GM18861 (cell line): Measurements from ENCODE around the gene CDC42EP4.

ENCODE experiments used
- ATAC-seq: cut with Tn5 transposase; IDR thresholded peaks from one replicate; pipeline ENCODE4 v1.9.1; 2021; ENCODE audit not compliant: unreplicated experiment

The CDC42EP4 gene, protein sequence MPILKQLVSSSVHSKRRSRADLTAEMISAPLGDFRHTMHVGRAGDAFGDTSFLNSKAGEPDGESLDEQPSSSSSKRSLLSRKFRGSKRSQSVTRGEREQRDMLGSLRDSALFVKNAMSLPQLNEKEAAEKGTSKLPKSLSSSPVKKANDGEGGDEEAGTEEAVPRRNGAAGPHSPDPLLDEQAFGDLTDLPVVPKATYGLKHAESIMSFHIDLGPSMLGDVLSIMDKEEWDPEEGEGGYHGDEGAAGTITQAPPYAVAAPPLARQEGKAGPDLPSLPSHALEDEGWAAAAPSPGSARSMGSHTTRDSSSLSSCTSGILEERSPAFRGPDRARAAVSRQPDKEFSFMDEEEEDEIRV

DNA sequence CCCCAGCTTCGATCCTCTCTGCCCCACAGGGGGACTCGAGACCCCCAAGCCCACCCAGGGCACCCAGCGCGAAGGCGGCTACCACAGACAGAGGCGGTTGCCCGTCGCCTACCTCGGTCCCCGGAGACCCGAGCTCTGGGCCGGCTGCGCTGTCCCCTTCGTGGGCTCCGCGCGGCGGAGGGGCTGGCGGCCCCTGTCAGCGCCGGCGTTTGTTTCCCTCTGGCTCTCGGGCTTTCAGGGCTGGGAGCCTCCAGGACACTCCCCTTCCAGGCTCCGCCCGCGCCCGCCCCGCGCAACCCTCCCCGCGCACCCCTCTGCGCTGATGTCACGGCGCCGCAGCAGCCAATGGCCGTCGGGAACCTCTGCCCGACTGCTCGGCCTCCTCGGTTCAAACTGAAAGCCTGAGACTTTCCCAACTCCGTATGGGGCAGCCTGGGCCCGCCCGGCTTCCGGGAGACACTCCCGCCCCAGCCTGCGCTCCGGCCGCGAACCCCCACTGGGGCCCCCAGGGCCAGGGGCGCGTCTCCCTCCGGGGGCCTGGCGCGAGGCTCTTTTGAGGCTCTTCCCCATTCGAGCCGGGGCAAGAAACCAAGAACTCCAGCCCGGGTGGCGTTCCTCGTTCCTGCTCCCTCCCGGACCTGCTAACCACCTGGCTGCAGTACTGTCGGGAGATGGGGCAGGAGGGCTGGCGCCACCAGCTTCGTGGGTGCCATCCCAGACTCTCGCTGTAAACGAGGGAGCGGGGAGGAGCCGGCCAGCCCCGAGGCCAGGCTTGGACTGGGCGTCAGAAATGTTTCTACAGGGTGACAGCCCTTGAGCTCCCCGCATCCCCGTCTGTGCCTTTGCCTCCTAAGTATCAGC lies at the start of gene CDC42EP4:
CDC42EP4 (minus strand) TSS at position 221 of the 861 bp plus-strand sequence. CDS start 25,501 bp downstream, outside the sequence.
- peak; percentile 64 for ATAC-seq

DNA sequence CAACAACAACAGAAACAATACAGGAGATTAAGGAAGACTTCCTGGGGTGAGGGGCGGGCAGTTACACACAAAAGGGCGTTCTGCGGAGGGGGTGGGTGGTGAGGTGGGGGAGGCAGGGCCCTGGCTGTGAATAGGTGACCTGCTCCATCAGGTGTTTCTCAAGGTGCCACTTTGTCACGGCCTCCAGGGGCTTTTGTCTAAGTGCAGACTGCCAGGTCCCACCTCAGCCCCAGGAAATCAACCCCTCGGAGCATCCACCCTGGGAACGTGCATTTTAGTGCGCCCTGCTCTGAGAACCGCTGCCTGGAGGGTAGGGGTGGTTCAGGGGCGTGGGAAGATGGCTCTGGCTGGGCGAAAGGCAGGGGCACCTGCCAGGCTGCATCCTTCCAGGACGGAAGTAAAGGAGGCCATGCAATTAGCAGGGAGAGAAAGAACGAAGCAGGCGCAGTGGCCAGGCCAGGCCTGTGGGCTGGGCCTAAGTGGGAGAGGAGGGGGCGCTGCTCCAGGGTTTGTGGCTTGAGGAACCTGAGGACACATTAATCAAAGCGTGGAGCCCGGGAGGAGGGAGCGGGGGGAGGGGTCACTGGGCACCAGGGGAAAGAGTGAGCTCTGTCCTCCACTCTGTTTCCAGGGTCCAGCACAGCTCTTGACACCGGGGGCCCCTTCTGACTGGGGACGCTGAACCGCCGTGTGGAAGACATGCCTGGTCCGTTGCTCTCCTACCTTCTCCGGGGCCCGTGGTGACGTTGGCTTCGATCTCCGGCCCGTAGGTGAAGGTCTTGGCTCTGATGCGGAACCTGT lies 49.4 kb upstream of the CDC42EP4 start:
- no peak for ATAC-seq

DNA sequence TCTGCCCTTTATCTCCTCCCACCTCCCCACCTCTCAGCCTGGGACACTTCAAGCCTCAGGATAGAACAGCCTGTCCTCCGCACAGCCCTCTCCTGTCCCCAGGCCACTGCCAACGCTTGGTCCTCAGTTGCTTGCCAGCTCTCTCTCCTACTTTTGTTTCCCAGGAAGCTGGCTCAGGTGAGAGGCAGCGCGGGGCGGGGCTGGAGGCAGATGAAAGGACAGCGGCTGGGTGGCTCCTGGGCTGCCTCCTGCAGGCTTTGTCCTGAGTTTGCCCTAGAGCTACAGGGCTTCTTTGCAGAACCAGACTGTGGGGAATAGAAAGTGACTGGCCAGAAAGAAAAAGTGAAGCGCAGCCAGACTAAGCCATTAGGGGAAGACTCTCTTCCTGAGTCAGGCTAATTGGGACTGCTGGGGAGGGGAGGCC lies 48.2 kb upstream of the CDC42EP4 start:
- no peak for ATAC-seq

DNA sequence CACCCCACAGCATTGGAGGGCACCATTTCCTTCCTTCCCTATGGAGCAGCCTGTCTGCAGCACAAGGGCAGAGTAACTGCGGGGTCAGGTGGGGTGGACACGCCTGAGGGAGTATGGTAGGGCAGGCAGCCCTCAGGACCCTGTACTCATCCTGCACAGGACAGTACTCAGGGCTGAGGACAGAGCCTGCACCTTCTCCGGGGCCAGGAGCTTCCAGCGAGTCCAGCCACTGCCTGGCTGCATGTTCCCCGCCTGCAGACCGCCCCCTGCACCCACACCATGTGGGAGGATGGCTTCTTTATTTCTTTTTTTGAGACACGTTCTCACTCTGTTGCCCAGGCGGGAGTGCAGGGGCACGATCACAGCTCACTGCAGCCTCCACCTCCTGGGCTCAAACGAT lies 47.6 kb upstream of the CDC42EP4 start:
- no peak for ATAC-seq

DNA sequence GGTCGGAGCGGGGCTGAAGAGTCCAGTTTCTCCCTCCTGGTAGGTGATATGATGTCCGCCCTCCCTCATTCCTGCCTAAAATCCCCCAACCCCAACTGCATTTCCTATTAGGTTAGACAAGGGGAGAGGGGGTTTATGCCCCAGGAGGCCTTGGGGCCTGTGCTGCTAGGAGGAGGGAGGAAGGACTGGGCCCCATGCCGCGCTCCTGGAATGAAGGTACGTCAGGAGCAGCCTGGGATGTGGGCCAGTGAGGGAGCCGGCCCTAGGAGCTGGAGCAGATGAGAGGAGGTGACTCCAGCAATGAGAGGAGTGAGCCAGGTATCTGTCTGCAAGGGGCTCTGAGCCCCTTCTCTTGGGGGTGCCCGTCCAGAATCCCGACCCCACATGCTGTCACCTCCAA lies 46.9 kb upstream of the CDC42EP4 start:
- ATAC-seq: no peak

DNA sequence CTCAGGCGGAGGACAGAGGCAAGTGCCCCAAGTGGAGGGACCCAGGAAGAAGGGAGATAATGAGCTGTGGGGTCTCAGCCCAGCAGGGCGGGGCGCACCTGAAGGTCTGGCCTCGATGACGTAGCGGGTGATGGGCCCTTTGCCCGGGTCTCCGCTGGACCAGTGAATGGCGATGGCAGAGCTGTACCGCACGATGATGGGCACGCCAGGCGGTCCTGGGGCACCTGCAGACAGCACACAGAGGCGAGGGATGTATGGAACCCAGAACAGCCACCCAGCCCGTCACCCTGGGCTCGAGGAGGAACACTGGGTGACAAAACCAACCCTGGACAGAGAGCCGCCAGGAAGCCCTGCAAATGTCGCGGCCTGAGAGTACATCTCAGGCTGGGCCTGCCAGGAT lies 46.2 kb upstream of the CDC42EP4 start:
- no peak for ATAC-seq

DNA sequence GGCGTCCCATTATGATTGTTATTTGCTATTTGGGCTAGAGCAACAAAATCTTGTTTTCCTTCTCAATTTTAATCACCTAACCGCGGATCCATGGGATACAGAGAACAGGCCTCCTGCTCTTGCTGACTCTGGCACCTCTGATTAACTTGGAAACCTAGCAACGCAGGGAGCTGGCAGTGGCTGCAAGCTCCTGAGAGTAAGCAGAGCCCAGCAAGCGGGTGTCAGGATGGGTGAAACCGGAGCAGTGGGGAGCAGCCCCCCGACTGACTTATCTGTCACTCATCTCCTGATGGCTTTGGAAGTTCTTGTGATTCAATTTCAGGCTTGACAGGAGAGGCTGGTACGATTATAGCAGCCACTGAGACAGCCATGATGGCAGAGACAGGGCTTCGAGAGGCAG lies 45.5 kb upstream of the CDC42EP4 start:
- no peak for ATAC-seq

DNA sequence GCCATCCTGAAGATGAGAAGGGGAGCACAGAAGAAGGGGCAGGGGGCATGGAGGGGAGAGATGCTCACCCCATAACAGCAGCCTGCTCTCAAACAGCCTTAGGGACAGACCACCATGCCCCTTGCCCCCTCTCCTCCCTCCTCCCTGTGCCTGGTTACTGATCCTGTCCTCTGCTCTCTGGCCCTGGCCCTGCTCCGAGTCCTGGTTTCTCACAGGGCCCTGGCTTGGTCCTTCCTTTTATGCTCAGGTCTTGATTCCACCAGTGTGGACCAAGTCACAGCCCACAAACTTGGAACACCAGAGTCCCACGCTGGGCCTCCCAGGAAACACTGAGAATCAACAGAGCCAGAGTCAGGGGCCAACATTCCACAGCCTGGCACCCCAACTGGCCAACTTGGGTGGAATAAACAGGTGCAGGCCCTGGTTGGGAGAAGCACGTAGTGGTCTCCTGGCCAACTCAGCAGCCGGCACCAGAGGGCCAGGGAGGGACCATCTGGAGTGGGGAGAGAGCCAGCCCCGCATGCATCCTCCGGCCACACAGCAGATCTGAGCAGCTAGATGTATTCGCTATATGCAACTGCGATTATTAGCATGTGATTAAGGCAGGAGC lies 44.9 kb upstream of the CDC42EP4 start:
- no peak for ATAC-seq

DNA sequence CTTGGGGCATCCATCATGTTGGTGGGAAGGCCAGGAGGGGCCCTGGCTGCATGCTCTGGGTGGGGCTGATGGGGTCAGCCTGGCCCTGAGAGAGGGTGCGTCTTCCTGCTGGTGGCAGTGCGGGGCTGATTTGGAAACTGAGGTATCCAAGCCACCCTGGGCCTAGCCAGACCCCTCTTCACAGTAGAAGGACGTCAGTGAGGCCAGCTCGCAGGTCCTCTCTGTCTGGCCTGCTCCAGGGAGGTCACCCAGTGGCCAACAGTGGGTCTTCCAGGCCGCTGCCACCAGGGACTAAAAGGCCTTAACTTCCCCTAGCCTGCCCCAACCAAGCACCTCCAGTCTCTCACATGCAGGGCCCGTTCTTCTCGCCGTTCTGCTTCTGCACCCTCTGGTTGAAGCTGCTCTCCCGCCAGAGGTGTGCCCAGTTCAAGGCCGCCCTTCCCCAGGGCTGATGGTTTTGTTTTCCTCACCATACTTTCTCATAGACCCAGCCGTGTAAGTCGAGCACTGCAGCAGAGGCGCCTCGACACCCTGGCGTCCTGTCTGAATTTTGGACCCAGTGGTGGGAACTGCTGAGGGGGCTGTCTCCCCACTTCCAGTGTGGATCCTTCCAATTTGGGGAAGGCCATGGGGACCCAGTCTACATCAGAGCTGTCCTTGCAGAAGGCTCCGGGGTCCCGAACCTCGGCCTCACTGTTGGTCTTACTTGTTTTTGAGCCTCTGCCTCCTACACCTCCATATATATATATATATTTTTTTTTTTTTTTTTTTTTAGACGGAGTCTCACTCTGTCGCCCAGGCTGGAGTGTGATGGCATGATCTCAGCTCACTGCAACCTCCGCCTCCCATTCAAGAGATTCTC lies 42.9 kb upstream of the CDC42EP4 start:
- ATAC-seq: no peak

DNA sequence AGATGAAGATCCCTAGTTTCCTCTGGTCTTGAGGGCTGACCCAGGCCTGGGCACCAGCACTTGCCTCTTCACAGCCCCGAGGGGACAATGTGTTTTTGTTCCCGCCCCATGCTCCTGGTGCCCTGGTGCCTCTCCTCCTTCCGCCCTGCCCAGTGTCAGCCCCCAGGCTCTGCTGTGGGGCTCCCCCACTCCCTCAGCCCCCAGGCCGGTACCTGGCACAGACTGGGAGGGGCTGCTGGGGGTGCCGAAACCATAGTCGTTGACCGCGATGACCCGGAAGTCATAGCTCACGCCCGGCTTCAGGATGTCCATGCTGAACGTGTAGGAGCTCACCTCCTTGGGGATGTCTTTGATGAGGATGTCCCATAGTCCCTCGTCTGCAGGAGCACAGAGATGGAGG lies 40.5 kb upstream of the CDC42EP4 start:
- no peak for ATAC-seq

DNA sequence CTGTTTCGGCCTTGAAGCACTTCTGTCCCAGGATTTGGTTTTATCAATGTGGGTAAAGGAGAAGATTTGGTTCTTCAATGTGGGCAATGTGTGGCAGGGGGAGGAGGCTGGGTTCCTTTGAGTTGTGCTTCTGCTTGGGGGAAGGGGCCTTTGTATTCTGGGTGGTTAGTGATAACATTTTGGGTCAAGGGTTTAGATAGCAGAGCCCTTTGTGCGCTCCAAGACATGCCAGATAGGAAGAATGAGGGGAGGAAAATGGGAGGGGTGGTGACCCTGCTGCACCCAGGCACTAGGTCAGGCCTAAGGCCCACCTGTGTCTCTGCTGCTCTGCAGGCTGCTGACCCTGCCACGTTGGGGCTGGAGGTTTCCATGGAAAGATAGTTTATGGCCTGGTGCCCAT lies 40.0 kb upstream of the CDC42EP4 start:
- ATAC-seq: no peak

DNA sequence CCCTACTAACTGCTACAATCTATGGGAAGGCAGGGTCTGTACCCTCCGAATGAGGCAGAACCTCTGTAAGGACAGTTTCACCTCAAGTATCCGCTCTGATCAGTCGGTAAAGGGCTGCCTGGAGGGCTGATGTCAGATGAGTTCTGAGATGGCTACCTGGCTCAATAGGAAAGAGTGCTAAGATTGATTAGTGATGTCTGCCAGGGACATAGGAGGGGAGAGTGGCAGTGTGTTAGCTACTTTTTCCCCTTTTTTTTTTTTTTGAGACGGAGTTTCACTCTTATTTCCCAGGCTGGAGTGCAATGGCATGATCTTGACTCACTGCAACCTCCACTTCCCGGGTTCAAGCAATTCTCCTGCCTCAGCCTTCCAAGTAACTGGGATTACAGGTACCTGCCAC lies 39.1 kb upstream of the CDC42EP4 start:
- ATAC-seq: no peak

DNA sequence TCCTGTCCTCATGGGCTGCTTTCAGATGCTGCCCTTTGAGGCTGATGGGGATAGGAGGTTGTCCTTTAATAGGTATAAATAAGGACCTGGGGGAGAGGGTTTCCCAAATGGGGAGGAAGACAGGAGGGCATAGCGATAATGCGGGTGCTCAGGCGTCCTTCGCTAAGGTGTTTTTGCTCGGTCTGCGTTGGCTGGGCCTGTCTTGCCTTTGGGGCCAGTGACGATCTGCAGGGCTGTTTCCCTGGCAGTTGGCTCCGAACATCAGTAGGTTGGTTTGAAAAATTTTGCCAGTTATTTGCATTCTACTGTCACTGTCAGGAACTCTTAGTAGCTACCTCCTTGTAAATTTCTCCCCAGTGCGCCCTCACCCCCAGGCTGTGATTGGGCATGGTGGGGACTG lies 37.8 kb upstream of the CDC42EP4 start:
- ATAC-seq: no peak

DNA sequence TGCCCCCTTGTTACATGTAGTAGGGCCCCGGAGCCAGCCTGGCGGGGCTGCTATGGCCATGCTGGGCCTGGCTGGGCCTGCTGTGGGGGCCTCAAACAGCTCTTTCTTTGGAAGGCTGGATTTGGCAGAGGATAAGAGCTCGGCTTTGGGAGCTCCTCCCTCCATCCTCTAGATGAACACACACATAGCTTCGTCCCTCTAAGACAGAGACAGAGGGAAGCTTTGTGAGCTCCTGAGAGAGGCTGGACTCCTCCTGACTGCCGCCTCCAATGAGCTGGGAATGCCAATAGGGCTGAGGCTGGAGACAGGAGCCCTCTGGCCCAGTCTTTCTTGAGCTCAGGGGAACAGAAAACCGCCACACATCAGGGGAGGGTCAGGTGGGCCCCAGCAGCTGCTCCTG lies 37.3 kb upstream of the CDC42EP4 start:
- ATAC-seq: no peak

DNA sequence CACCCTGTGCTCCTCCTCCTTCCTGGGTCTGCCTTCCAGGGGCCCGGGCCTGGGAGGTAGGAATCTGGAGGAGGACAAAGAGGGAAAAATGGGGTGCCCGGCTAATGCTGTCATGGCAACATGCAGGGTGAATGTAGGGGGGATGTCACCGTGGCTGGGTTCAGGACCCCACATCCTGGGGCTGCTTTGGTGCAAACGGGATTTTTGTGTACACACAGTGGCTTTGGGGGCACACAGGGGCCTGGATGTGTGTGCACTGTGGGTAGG lies 37.0 kb upstream of the CDC42EP4 start:
- no peak for ATAC-seq

DNA sequence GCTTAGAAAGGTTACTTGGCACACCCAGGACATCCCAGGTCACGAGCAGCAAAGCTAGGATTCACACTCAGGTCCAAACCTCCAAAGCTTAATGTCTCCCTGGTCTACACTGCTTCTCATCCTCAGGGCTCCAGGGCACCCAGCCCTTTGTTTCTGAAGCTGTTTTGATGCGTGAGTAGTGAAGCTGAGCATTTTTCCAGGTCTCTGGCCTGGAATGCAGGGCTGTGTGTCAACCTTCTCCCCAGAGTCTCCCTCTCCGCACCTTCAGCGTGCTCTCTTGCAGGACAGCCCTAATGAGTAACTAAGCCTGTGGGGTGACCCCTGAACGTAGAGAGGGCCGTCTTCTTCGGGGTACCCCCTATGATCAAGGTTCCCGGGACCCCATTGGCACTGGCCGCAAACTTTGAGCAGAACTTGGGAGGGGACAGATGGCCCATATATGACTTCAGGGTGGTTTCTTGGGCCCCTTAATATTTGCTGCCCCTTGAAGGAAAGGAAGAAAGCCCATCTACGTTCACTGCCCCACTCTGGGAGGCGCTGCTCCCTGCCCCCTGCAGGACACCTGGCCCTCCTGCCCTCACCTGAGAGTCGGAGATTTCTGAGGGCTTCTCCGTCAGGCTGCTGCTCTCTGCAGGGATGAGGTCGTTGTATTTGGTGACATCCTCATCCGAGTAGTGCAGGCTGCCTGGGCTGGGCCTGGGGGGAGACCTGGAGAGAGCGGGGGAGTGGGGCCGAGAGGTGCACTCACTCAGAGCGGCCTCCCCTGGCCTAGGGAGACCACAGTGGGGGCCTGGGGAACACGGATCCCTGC lies 36.4 kb upstream of the CDC42EP4 start:
- ATAC-seq: no peak

DNA sequence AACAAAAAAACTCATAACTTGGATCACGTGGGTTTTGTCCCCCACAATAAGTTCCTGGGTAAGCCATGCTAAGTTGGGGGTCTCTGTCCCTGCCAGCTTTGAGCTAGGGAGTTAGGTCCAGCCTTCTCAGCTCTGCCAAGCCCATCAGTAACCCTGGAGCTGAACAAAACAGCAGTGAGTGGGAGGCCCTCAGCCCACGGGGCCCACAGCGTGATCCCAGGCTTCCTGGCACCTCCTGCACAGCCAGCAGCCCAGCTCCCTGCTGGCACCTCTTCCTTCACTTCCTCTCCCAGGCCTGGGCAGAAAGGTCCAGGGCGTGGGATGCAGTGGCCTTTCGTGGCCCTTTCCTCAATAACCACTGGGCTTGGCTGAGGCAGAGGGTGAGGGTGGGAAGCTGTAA lies 35.5 kb upstream of the CDC42EP4 start:
- ATAC-seq: no peak

DNA sequence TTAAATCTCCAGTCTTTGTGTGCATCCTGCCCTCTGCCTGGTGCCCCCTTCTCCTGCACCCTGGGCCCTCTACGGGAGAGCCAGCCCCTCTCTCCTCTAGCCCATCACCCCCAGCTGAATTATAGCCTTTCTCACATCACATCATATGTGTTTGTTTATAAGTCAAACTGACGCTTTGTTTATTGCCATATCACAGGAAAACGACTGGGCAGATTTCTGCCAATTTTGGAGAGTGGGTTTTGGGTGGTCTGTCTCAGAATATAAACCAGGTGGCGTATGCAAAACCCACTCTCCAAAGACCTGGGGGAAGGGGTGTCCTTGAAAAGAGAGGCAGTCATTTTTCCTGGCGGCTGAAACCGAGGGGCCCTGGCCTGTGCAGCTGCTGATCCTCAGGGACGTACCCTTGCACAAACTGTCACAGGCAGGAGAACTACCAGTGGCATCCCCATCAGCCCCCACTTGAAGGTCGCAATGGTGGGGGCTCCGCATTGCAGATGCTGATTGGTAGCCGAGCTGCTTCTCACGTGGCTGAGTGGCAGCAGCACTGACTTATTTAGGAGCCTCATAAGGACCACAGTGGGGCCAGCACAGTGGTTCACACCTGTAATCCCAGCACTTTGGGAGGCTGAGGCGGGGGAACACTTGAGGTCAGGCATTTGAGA lies 34.8 kb upstream of the CDC42EP4 start:
- ATAC-seq: no peak
